GM19351 (cell line): ENCODE data around the gene EPB41L4A.

Experiments
- ATAC-seq: cut with Tn5 transposase; IDR thresholded peaks from one replicate; pipeline ENCODE4 v1.9.1; 2021; ENCODE audit warnings: mild to moderate bottlenecking, moderate library complexity; ENCODE audit not compliant: unreplicated experiment

EPB41L4A gene

DNA sequence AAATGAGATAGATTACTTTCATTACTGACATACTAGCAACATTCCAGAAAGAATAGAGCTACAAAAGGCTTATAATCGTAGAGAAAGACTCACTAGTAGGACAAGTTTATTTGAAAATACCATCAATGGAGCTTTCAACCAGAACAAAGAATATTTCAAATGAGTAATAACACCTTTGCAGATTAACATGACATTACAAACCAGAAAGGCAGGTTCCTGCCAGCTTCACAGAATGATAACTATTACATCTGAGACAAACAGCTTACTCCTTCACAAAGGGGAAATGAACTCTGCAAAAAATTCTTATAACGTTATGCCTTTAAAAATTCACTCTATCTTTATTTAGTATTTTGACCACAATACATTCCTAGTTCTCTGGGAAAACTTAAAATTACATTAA, 103.1 kb downstream of the EPB41L4A start:
- ATAC-seq, result no peak

- ATAC-seq, result no peak
Measured at GRCh38 chr5:112312295-112313275, 106.5 kb downstream of the EPB41L4A start.

- ATAC-seq, result no peak
Measured at GRCh38 chr5:112310746-112311145, 108.3 kb downstream of the EPB41L4A start.

GRCh38 chr5:112308608-112309007, 110.5 kb downstream of the EPB41L4A start:
- ATAC-seq, result no peak

DNA sequence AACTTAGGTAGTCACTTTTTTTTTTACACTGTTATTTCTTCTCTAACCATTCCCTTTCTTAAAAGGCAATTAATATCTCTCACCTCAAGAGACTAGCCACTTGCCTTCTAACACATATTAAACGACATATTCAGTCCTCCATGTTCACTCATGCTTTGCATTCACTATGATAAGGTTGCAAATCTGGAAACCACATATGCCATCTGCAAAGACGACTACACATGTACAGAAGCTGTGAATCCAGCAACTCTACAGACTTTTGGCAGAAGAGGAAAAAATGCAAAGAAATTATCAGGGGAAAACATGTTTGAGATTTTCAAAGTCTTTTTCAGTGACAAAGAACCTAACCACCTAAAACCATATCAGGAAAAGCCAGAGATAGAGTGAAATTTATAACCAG, 112.1 kb downstream of the EPB41L4A start:
- no peak for ATAC-seq

- no peak for ATAC-seq
Measured at GRCh38 chr5:112304743-112305142, 114.3 kb downstream of the EPB41L4A start.

DNA sequence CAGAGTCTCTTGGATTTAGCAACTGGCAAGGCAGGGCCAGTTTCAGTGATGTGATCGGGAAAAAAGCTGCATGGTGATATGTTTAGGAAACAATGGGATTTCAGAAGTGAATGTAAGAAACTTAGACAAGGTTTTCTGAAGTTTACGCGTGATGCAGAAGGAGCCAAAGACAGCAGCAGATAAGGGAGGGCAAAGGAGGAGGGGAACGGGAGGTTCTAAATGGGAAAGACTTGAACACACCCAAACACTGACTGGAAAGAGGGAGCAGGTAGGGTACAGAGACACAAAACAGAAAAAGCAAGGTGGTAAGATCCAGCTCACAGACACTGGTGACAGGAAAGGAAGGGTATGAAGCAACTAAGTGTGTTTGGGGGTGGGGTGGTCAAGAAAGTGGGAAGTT, 115.4 kb downstream of the EPB41L4A start:
- ATAC-seq, result no peak

DNA sequence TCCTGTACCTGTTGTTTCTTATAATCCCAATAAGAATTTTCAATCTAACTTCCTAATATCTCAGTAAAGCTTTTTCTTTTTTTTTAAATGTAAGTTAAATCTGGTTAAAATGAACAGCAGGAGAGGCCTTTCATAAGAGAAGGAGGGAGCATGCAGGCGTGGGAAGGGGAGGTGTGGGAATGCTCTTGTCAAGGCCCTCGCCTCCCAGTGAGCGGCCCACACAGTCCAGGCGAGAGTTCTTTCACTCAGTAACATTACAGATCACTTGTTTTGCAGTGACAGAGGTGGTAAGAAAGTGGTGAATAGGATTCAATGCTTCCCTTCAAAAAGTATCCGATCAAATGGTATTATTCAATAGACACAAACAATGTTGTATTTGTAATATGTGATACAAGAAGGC, 125.0 kb downstream of the EPB41L4A start:
- no peak for ATAC-seq

DNA sequence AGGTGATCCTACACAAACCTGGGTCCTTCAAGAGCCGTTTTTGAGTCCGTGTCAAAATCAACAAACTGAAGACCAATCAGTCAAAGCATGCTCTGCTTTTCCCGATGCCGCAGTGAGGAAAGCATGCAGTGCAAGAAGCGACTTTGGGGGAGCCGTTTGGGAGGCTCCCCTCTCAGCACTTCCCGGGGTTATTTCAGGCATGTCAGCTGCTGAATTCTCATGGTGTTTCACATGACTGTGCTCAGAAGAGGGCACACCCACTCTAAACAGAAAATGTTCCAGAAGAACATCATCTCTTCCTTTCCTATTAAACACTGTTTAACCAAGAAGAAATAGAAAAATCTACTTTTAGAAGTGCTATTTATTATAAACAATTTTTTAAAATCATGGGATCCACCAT, 125.5 kb downstream of the EPB41L4A start:
- no peak for ATAC-seq

GRCh38 chr5:112290691-112291090, 128.4 kb downstream of the EPB41L4A start:
- no peak for ATAC-seq

DNA sequence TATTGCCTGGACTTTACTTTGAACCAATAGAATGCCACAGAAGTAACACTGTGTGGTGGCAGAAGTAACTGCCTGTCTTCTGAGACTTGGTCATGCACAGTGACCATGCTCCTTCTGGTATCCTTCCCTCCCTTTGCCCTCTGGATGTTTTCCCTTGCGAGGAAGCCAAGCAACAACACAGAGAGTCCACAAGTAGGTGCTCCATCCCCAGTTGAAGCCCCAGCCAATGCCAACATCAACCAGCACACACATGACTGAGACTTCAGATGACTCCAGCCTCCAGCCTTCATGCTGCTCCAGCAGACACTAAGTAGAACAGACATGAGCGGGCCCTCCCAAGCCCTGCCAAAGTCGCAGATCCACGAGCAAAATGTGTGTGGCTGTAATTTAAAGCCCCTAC, 129.6 kb downstream of the EPB41L4A start:
- ATAC-seq, result no peak

- no peak for ATAC-seq
Measured at GRCh38 chr5:112283943-112284929, 134.8 kb downstream of the EPB41L4A start.

- no peak for ATAC-seq
Measured at GRCh38 chr5:112283034-112283582, 136.0 kb downstream of the EPB41L4A start.

DNA sequence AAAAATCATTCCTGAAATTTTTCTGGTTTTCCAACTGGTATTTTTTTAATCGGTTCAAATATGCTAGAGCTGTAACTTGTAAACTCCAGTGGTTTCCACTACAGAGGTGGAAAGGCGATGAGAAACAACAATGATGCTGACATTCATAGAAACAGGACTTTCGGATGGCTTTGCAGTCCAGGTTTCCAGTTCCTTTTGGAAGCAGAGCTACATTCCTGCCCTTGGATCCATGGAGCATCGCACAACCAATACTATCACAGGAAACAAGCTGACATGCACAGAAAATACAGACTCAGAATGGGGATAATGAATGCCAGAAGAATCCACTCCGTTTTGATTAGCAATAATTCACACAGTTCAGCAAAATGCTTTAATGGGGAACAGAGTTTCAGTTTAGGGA, 140.0 kb downstream of the EPB41L4A start:
- no peak for ATAC-seq

DNA sequence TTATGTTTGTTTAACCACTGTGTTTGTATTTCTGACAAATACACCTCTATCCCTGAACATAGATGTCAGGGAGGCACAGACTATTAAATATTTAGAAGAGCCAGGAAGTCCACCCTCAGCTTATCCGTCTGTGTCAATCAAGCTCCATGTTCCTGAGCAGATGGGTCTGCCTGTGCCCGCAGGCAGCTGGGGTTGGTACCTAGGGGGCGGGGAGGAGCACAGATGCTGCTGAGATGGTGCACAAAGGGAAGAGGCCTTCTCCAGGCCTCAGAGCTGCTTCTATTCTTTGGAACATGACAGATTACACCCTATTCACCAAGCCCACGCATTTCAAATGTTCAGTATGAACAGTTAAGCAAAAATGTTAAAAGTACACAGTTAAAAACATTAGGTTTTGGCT, 142.1 kb downstream of the EPB41L4A start:
- no peak for ATAC-seq

DNA sequence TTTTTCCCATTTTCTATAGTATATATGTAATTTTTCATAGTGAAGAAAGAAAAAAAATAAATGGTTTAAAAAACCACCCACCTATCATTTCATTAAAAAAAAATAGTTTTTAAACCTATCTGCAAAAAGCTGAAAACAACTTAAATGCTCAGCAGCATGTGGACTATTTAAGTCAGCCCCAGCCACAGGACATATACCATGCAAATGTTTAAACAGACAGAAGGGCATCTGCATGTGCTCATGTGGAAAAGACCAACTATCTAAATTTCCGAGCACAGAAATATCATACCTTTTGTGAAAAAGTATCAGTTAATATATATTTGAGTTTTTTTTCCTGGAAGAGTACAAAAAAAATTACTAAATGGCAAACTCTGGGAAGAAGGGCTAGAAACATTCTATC, 143.4 kb downstream of the EPB41L4A start:
- ATAC-seq, result no peak

GRCh38 chr5:112270299-112271293, 148.5 kb downstream of the EPB41L4A start:
- peak; percentile 75 for ATAC-seq

GRCh38 chr5:112267231-112267630, 151.8 kb downstream of the EPB41L4A start:
- ATAC-seq, result no peak

DNA sequence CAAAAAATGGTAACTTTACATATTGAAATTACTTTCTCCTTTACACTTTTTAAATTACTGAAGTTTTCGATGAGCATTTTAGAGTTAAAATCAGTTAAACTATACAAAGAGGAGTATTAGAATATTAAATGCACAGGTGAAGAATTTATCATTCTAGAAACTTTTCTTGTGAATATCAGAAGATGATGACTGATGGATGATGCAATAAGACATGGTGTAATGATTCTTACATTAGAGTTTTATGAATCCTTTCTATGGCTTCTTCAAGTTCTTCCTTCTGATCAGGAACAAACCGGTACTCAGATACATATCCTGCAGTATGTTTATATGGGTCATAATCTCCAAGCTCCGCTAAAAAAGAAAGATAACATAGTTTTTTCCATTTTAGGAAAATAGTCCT, 154.4 kb downstream of the EPB41L4A start:
- ATAC-seq, result no peak

DNA sequence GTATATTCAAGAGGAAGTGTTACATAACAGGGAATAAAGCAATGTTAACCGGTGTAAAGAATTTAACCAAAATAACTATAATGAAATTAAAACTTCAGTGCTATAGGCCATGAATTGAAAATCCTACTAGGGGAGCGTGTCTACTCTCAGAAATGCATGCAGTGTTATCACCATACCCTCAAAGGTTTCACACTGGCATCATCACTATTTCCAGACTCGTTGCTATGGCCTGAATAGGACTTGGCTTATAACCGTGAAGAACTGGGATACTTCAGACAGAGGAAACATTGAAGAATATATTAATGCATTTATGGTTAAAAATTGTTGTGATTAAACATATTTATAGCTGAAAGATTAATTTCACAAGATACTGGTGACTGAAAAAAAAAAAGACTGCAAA, 154.9 kb downstream of the EPB41L4A start:
- no peak for ATAC-seq
